Measurements from ENCODE around the gene SMNDC1.
"Not testable (repeated sequence)": the region's sequence is repeated elsewhere in the genome, so short reads cannot be mapped to it uniquely, and the experiment has no call there.

Gene SMNDC1

DNA sequence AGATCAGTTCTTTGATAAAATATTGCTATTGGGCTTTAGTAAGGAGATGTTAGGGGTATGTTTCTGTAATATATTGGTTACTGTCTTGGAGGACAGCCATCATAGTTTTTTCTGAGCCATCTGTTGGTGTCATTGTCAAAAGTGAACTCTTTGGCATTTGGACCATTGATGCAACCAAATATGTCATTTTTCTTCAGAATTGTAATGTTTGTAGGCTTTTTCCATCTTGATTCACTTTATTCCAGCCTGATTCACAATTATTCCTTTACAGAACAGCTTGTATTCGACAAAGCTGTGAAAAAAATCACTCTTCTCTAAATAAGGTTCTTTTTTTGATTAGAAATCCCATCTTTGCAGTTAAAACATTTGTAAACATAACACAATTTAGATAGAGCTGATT, 37.4 kb downstream of the SMNDC1 start:
- no peaks in the 10 kb centered on the region for H3K27me3 ChIP-seq (ENCODE audit: control insufficient read depth in 1 of 2, insufficient read depth in 2 of 2, low read length in 2 of 2)
- H3K9me3 ChIP-seq (ENCODE audit: low read length), result no peaks in the 10 kb centered on the region
- H3K9ac ChIP-seq (ENCODE audit: low read length), result no peak overlapping the region
- no peak overlapping the region for H3K27ac ChIP-seq (ENCODE audit: low read depth, low read length)
- H3K4me1 ChIP-seq (ENCODE audit: insufficient read depth, low read length), result peaks cover 52% of the 10 kb centered on the region
- no peaks in the 10 kb centered on the region for H3K36me3 ChIP-seq (ENCODE audit: insufficient read depth, low read length)
- H3K4me3 ChIP-seq (ENCODE audit: low read depth in 1 of 2, low read length in 2 of 2), result no peak overlapping the region

DNA sequence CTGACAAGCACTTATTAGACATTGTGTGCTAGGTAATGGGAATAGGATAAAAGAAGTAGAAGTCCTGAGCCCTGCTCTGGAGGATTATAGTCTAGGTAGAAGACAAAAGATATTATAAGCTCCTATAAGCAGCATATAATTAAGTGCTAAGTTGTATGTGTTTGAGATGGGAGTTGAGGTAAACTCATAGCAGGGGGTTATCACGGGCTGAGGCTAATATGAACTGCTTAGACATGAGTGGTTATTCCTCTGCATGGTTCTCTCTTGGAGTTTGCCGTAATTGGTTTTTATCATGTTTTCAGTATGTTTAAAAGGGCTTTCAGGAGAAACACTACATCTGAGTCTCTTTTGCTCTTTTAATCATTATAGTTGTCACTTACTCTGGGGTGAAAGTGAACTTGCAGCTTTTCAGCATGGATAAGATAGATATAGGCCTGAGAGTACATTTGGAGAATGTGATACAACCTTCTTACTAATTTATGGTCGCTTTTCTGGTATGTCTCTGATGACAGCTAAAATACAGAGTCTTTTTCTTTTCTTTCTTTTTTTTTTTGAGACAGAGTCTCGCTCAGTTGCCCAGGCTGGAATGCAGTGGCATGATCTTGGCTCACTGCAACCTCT, 39.0 kb downstream of the SMNDC1 start:
- peaks cover 68% of the 10 kb centered on the region for H3K4me1 ChIP-seq (ENCODE audit: insufficient read depth, low read length)
- H3K9me3 ChIP-seq (ENCODE audit: low read length), result no peaks in the 10 kb centered on the region
- no peak overlapping the region for H3K9ac ChIP-seq (ENCODE audit: low read length)
- no peak overlapping the region for H3K4me3 ChIP-seq (ENCODE audit: low read depth in 1 of 2, low read length in 2 of 2)
- no peaks in the 10 kb centered on the region for H3K36me3 ChIP-seq (ENCODE audit: insufficient read depth, low read length)
- H3K27me3 ChIP-seq (ENCODE audit: control insufficient read depth in 1 of 2, insufficient read depth in 2 of 2, low read length in 2 of 2), result no peaks in the 10 kb centered on the region
- no peak overlapping the region for H3K27ac ChIP-seq (ENCODE audit: low read depth, low read length)

DNA sequence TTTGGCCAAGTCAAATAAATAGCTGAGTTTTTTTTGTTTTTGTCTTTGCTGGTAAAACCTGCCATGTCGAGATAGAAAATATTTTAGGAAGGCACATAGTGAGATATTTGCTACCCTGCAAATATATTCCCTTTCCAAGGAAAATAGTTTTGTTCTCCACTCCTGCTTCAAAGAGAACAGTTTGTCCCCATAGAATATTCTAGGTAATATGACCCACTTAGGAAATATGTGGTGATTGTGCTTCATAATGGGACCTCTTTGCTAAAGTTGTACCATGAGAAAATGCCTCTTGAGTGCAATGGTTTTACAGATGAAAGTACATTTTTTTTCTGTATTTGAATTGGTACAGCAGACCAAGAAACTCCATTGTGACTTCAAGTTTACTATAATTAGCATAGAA, 41.6 kb downstream of the SMNDC1 start:
- no peaks in the 10 kb centered on the region for H3K9me3 ChIP-seq (ENCODE audit: low read length)
- H3K4me1 ChIP-seq (ENCODE audit: insufficient read depth, low read length), result peaks cover 54% of the 10 kb centered on the region
- H3K36me3 ChIP-seq (ENCODE audit: insufficient read depth, low read length), result no peaks in the 10 kb centered on the region
- H3K27me3 ChIP-seq (ENCODE audit: control insufficient read depth in 1 of 2, insufficient read depth in 2 of 2, low read length in 2 of 2), result no peaks in the 10 kb centered on the region
- no peak overlapping the region for H3K4me3 ChIP-seq (ENCODE audit: low read depth in 1 of 2, low read length in 2 of 2)
- no peak overlapping the region for H3K9ac ChIP-seq (ENCODE audit: low read length)
- peak overlapping the region; percentile 42 for H3K27ac ChIP-seq (ENCODE audit: low read depth, low read length)

DNA sequence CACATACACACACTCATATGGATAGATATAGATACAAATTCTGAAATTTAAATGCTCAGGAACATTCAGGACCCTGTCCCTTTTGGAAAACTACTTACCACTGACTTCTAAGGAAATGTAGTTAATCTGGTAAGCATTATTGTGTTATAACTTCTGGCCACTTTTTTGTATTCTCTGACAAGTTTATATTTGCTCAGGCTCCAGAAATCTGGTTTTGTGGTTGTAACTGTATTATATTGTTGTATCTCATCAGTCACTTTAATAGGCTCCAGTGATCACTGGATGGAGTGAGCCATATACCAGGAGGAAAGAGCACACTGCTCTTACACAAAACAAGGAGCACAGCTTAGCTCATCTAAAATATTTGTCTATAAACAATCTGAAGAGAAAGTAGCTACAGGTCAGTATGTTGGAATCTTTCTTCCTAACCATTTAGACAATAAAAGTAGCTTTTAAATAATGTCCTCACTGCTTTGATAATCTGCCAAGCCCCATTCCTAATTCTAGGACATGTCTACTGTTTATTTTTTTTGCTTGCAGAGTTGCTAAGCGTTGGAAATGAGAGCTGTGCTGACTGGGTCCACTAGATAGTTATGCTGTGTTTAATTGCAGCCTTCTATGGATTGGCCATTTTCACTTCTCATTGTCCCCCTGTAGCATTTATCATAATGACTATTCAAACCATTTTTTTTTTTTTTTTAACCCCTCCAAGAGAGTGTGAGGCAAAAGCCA, 43.8 kb downstream of the SMNDC1 start:
- Histone ChIP-seq H3K4me1 (ENCODE audit: insufficient read depth, low read length) (peaks cover 50% of the 10 kb centered on the region), H3K9me3 (ENCODE audit: low read length) (no peaks in the 10 kb centered on the region), H3K9ac (ENCODE audit: low read length) (no peak overlapping the region), H3K27ac (ENCODE audit: low read depth, low read length) (peak overlapping the region; percentile 66), H3K27me3 (ENCODE audit: control insufficient read depth in 1 of 2, insufficient read depth in 2 of 2, low read length in 2 of 2) (no peaks in the 10 kb centered on the region), H3K4me3 (ENCODE audit: low read depth in 1 of 2, low read length in 2 of 2) (no peak overlapping the region), H3K36me3 (ENCODE audit: insufficient read depth, low read length) (no peaks in the 10 kb centered on the region)

DNA sequence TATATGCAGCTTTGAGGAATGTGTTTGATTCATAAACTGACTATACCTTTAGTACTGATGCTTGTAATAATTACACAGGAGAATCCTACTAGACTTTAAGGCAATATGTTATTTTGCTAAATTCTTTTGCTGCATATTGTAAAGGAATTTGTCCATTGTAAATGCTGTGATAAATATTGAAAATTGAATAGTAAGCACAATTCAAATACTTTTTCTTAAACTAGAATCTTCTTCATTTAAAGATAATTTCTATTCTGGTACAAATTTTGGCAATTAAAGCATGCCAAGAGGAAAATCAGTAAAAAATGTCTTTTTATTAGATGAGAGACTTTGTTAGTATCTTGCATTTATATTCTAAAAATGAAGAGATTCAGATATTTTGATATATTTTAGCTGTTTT, 45.4 kb downstream of the SMNDC1 start:
- Histone ChIP-seq H3K9me3 (ENCODE audit: low read length) (no peaks in the 10 kb centered on the region), H3K4me3 (ENCODE audit: low read depth in 1 of 2, low read length in 2 of 2) (no peak overlapping the region), H3K36me3 (ENCODE audit: insufficient read depth, low read length) (no peaks in the 10 kb centered on the region), H3K4me1 (ENCODE audit: insufficient read depth, low read length) (peaks cover 40% of the 10 kb centered on the region), H3K27me3 (ENCODE audit: control insufficient read depth in 1 of 2, insufficient read depth in 2 of 2, low read length in 2 of 2) (no peaks in the 10 kb centered on the region), H3K27ac (ENCODE audit: low read depth, low read length) (no peak overlapping the region), H3K9ac (ENCODE audit: low read length) (no peak overlapping the region)

DNA sequence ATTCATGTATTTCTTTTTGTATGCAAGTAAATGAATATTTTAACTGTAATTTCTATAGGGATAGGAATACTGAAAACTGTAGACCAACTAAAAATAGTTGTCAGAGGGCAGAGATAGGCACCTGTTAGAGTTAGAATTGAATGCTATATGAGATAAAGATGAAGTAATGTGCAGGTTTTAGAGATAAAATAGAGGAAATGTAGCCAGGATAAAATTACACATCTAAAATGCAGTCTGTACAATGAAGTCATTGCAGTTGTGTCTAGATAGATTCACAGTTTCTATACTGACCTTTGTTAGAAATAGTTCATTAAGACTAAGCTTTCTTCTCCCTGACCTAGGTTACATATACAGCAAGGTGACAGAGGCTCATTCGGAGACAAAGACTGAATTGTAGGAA, 46.2 kb downstream of the SMNDC1 start:
- Histone ChIP-seq H3K9ac (ENCODE audit: low read length) (no peak overlapping the region), H3K27me3 (ENCODE audit: control insufficient read depth in 1 of 2, insufficient read depth in 2 of 2, low read length in 2 of 2) (no peaks in the 10 kb centered on the region), H3K9me3 (ENCODE audit: low read length) (no peaks in the 10 kb centered on the region), H3K36me3 (ENCODE audit: insufficient read depth, low read length) (no peaks in the 10 kb centered on the region), H3K4me1 (ENCODE audit: insufficient read depth, low read length) (peaks cover 36% of the 10 kb centered on the region), H3K27ac (ENCODE audit: low read depth, low read length) (no peak overlapping the region), H3K4me3 (ENCODE audit: low read depth in 1 of 2, low read length in 2 of 2) (no peak overlapping the region)

DNA sequence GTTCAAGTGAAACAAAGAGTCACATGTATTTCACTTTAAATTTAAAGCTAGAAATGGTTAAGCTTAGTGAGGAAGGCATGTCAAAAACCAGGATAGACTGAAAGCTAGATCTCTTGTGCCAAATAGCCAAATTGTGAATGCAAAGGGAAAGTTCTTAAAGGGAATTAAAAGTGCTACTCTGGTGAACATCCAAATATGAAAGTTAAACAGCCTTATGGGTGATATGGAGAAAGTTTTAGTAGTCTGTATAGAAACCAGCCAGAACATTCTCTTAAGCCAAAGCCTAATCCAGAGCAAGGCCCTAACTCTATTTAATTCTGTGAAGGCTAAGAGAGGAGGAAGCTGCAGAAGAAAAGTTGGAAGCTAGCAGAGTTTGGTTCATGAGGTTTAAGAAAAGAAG, 50.3 kb downstream of the SMNDC1 start:
- H3K9me3 ChIP-seq (ENCODE audit: low read length), result no peaks in the 10 kb centered on the region

DNA sequence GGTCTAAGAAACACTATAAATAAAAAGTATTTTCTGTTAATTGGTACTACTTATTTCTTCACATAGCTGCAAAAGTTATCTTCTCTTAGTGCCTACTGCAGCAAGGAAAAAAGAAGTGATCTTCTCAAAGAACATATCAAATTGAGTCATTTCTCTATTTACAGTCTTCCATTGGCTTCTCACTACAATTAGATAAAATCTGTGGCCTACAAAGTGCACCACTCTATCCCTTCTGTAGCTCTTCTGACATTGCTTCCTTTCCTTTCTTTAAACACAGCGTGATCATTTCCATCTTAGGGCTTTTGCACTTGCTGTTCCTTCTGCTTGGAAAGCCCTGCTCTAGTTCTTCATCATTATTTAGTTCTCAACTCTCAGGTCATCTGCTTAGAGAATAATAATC, 52.6 kb downstream of the SMNDC1 start:
- Histone ChIP-seq H3K9me3 (ENCODE audit: low read length) (no peaks in the 10 kb centered on the region), H3K36me3 (ENCODE audit: insufficient read depth, low read length) (no peaks in the 10 kb centered on the region), H3K9ac (ENCODE audit: low read length) (no peak overlapping the region), H3K27me3 (ENCODE audit: control insufficient read depth in 1 of 2, insufficient read depth in 2 of 2, low read length in 2 of 2) (no peaks in the 10 kb centered on the region), H3K27ac (ENCODE audit: low read depth, low read length) (no peak overlapping the region), H3K4me1 (ENCODE audit: insufficient read depth, low read length) (peaks cover 10% of the 10 kb centered on the region), H3K4me3 (ENCODE audit: low read depth in 1 of 2, low read length in 2 of 2) (no peak overlapping the region)

More for the DNA sequence above, 50.3 kb downstream of the SMNDC1 start:
- Histone ChIP-seq H3K4me3 (ENCODE audit: low read depth in 1 of 2, low read length in 2 of 2) (no peak overlapping the region), H3K27ac (ENCODE audit: low read depth, low read length) (no peak overlapping the region), H3K36me3 (ENCODE audit: insufficient read depth, low read length) (no peaks in the 10 kb centered on the region), H3K27me3 (ENCODE audit: control insufficient read depth in 1 of 2, insufficient read depth in 2 of 2, low read length in 2 of 2) (no peaks in the 10 kb centered on the region), H3K4me1 (ENCODE audit: insufficient read depth, low read length) (peaks cover 10% of the 10 kb centered on the region), H3K9ac (ENCODE audit: low read length) (no peak overlapping the region)

DNA sequence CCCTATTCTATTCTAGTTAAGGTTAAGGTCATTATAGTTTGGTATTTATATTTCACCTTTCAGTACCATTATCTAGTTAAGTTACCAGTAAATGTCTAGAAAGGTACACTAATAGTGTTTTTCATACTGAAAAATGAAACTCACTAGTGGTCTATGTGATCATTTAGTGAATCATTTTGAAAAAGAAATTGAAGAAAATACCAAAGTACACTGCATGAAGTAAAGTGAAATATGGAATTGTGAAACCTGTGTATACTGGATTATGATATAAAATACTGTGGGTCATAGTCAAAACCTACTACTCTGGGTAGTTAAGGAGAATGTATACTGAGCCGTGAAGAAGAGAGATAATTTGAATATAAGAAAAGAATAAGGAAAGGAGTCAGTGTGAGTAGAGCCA, 53.3 kb downstream of the SMNDC1 start:
- not testable (repeated sequence) for H3K27me3 ChIP-seq (ENCODE audit: control insufficient read depth in 1 of 2, insufficient read depth in 2 of 2, low read length in 2 of 2); H3K4me3 ChIP-seq (ENCODE audit: low read depth in 1 of 2, low read length in 2 of 2); H3K9me3 ChIP-seq (ENCODE audit: low read length); H3K36me3 ChIP-seq (ENCODE audit: insufficient read depth, low read length); H3K4me1 ChIP-seq (ENCODE audit: insufficient read depth, low read length); H3K27ac ChIP-seq (ENCODE audit: low read depth, low read length); H3K9ac ChIP-seq (ENCODE audit: low read length)

DNA sequence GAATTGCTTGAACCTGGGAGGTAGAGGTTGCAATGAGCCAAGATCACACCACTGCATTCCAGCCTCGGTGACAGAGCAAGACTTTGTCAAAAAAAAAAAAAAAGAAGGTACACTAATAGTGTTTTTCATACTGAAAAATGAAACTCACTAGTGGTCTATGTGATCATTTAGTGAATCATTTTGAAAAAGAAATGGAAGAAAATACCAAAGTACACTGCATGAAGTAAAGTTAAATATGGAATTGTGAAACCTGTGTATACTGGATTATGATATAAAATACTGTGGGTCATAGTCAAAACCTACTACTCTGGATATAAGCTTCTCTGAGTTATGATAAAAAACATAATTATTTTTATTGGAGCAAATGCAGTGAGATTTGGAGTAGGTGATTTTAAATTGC, 55.2 kb downstream of the SMNDC1 start:
- H3K4me3 ChIP-seq (ENCODE audit: low read depth in 1 of 2, low read length in 2 of 2); H3K36me3 ChIP-seq (ENCODE audit: insufficient read depth, low read length); H3K27ac ChIP-seq (ENCODE audit: low read depth, low read length); H3K27me3 ChIP-seq (ENCODE audit: control insufficient read depth in 1 of 2, insufficient read depth in 2 of 2, low read length in 2 of 2); H3K9ac ChIP-seq (ENCODE audit: low read length); H3K9me3 ChIP-seq (ENCODE audit: low read length); H3K4me1 ChIP-seq (ENCODE audit: insufficient read depth, low read length): not testable (repeated sequence)

DNA sequence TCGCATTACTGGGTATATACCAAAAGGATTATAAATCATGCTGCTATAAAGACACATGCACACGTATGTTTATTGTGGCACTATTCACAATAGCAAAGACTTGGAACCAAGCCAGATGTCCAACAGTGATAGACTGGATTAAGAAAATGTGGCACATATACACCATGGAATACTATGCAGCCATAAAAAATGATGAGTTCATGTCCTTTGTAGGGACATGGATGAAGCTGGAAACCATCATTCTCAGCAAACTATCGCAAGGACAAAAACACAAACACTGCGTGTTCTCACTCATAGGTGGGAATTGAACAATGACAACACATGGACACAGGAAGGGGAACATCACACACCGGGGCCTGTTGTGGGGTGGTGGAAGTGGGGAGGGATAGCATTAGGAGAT, 56.9 kb downstream of the SMNDC1 start:
- not testable (repeated sequence) for H3K36me3 ChIP-seq (ENCODE audit: insufficient read depth, low read length); H3K27ac ChIP-seq (ENCODE audit: low read depth, low read length); H3K27me3 ChIP-seq (ENCODE audit: control insufficient read depth in 1 of 2, insufficient read depth in 2 of 2, low read length in 2 of 2); H3K9ac ChIP-seq (ENCODE audit: low read length); H3K9me3 ChIP-seq (ENCODE audit: low read length); H3K4me3 ChIP-seq (ENCODE audit: low read depth in 1 of 2, low read length in 2 of 2)
- H3K4me1 ChIP-seq (ENCODE audit: insufficient read depth, low read length), result peaks cover 16% of the 10 kb centered on the region

DNA sequence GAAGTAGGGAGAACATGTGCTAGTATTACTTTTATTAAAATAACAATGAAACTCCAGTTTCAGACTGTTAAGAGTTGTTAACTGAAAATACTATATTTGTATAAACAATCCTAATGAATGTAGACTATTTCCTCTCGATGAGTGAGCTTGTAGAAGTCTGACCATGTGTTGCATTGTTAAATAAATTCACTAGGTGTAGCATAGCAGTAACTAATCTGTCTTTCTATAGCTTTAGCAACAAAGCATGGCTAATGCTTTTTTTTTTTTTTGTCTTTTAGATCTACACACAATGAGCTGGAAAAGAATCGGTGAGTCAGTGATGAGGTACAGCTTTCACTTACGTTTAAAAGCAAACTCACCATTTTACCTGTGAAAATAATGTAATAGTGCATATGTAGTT, 60.2 kb downstream of the SMNDC1 start:
- Histone ChIP-seq H3K4me1 (ENCODE audit: insufficient read depth, low read length) (peaks cover 26% of the 10 kb centered on the region), H3K27ac (ENCODE audit: low read depth, low read length) (no peak overlapping the region), H3K9ac (ENCODE audit: low read length) (no peak overlapping the region), H3K9me3 (ENCODE audit: low read length) (no peaks in the 10 kb centered on the region), H3K27me3 (ENCODE audit: control insufficient read depth in 1 of 2, insufficient read depth in 2 of 2, low read length in 2 of 2) (no peaks in the 10 kb centered on the region), H3K36me3 (ENCODE audit: insufficient read depth, low read length) (peaks cover 5% of the 10 kb centered on the region), H3K4me3 (ENCODE audit: low read depth in 1 of 2, low read length in 2 of 2) (no peak overlapping the region)

Measured in muscle layer of colon (tissue), 2 donors.